GM10248 (cell line): ENCODE results near the gene ARID2.

Source experiments
- CTCF ChIA-PET: fragments of 300-600 bp; sonication (Branson Sonifier 250); formaldehyde crosslinking; extraction: SDS; loops from one replicate; lab custom pipeline; 2021; ENCODE audit warnings: antibody characterized with exemption; lab: Yijun Ruan, JAX
- POLR2A ChIA-PET: fragments of 350-650 bp; sonication (Branson Sonifier 250); formaldehyde crosslinking; extraction: SDS; loops from one replicate; lab custom pipeline; 2020; ENCODE audit warnings: antibody characterized with exemption; lab: Yijun Ruan, JAX
- DNase-seq: peaks from one replicate; pipeline ENCODE4 v3.0.0; 2012; ENCODE audit errors: extremely low spot score
- CTCF ChIP-seq: IDR thresholded peaks from 2 replicates; pipeline ENCODE4 v1.5.1; 2012; ENCODE audit warnings: mild to moderate bottlenecking, low read depth; ENCODE audit errors: extremely low read depth, missing control alignments, control extremely low read depth

The ARID2 gene

DNA sequence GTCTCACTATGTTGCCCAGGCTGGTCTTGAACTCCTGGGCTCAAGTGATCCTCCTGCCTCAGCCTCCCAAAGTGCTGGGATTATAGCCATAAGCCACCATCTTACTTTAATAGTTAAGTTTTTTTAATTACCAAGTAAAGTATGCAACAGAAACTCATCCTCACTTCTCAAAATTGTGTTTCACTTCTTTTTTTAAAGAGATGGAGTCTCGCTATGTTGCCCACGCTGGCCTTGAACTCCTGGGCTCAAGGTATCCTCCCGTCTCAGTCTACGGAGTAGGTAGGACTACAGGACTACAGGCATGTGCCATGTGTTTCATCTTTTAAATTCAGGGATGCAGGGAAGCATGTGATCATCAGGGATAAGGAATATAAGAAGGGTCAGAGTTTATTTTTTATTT, 17.2 kb upstream of the ARID2 start:
- ChIA-PET POLR2A (no interaction called here), CTCF (no interaction called here)
- DNase-seq: no peak
- TF ChIP-seq CTCF: no peak

- CTCF ChIA-PET: interaction anchor here (1.1 kb wide), 1 partner anchor 66 kb away, joined by 3 read pairs; no protein-coding TSS in a partner anchor
- no peak for DNase-seq
- POLR2A ChIA-PET: no interaction called here
Observed at GRCh38 chr12:45713078-45713477, 16.4 kb upstream of the ARID2 start.

GRCh38 chr12:45718306-45718705, 11.2 kb upstream of the ARID2 start:
- CTCF ChIA-PET: interaction anchor here (1.0 to 2.1 kb wide), 2 partner anchors 8 to 11 kb away, joined by 3 to 9 read pairs; no protein-coding TSS in a partner anchor
- POLR2A ChIA-PET: no interaction called here
- no peak for TF ChIP-seq CTCF
- no peak for DNase-seq

More at GRCh38 chr12:45713078-45713477, 16.4 kb upstream of the ARID2 start:
- TF ChIP-seq CTCF: no peak

GRCh38 chr12:45720069-45720468, 9.4 kb upstream of the ARID2 start:
- ChIA-PET POLR2A (interaction anchor here (0.8 kb wide), 1 partner anchor 176 kb away, joined by 3 read pairs; no protein-coding TSS in a partner anchor), CTCF (interaction anchor here (0.8 to 1.7 kb wide), 3 partner anchors 9 to 271 kb away, joined by 3 to 9 read pairs (median 4); partner anchors contain the start of genes ARID2 and SCAF11)
- no peak for DNase-seq
- no peak for TF ChIP-seq CTCF

DNA sequence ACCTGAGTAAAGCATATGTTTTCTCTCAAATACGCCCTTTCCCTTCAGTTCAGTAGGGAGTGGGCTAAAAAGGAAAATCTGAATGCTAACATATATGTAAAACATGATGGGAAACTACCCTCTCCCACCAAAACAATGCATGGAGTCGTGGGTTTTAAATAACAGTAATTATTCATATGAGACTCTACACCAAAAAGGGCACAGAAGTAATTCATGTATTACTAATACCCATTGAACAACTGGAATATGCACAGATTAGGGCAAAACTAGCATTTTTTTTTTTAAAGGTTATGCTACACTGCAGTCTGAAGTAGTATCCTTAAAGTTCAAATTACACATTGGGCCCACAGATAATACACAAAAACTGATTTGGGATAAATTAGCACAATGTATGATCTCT, 8.1 kb upstream of the ARID2 start:
- no peak for DNase-seq
- ChIA-PET CTCF (no interaction called here), POLR2A (no interaction called here)
- no peak for TF ChIP-seq CTCF

DNA sequence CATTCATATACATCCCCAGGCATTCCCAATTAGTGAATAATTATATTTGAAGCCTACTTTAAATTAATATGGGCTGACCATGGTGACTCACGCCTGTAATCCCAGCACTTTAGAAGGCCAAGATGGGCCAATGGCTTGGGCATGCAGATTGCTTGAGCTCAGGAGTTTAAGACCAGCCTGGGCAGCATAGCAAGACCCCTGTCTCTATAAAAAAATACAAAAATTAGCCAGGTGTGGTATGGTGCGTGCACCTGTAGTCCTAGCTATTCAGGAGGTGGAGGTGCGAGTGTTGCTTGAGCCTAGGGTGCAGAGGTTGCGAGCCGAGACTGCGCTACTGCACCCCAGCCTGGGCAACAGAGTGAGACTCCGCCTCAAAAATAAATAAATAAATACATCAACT, 7.6 kb upstream of the ARID2 start:
- TF ChIP-seq CTCF: no peak
- ChIA-PET CTCF (interaction anchor here (1.8 kb wide), 1 partner anchor 178 kb away, joined by 10 read pairs; no protein-coding TSS in a partner anchor), POLR2A (no interaction called here)

More for the DNA sequence above, 7.6 kb upstream of the ARID2 start:
- DNase-seq: no peak
